Smooth muscle cell (in vitro differentiated cells): ENCODE data around the gene PWWP2B. TPM values are rescaled to one million over a fixed set of nuclear protein-coding genes. Genes with fewer than 3 reads are reported as not detected.

ENCODE experiments used
- DNase-seq: peaks from one replicate; lab custom pipeline; 2025; ENCODE audit not compliant: unreplicated experiment; lab: John Stamatoyannopoulos, UW
- H2AFZ ChIP-seq: fragments of 200-600 bp; sonication (generic); 2 replicates; pipeline ENCODE4 v1.6.0; 2016; ENCODE audit warnings: antibody characterized with exemption, low read depth, mild to moderate bottlenecking
- H3F3A ChIP-seq: fragments of 200-600 bp; sonication (generic); 2 replicates; pipeline ENCODE4 v1.6.0; 2017; ENCODE audit warnings: antibody characterized with exemption, low read depth
- H3K27ac ChIP-seq: fragments of 200-600 bp; sonication (generic); 2 replicates; pipeline ENCODE4 v1.5.1; 2016; ENCODE audit warnings: low read depth, mild to moderate bottlenecking
- H3K27me3 ChIP-seq: fragments of 200-600 bp; sonication (generic); 2 replicates; pipeline ENCODE4 v1.6.1; 2016; ENCODE audit warnings: low read depth, mild to moderate bottlenecking
- H3K36me3 ChIP-seq: fragments of 200-600 bp; sonication (generic); 2 replicates; pipeline ENCODE4 v1.5.1; 2016; ENCODE audit warnings: low read depth
- H3K4me1 ChIP-seq: fragments of 200-600 bp; sonication (generic); 2 replicates; pipeline ENCODE4 v1.5.1; 2016; ENCODE audit warnings: low read depth
- H3K4me2 ChIP-seq: fragments of 200-600 bp; sonication (generic); 2 replicates; pipeline ENCODE4 v1.6.0; 2016; ENCODE audit warnings: mild to moderate bottlenecking
- H3K4me3 ChIP-seq: fragments of 200-600 bp; sonication (generic); 2 replicates; pipeline ENCODE4 v1.5.1; 2016; ENCODE audit warnings: mild to moderate bottlenecking
- H3K79me2 ChIP-seq: fragments of 200-600 bp; sonication (generic); 2 replicates; pipeline ENCODE4 v1.6.0; 2016; ENCODE audit warnings: low read depth, mild to moderate bottlenecking
- H3K9ac ChIP-seq: fragments of 200-600 bp; sonication (generic); 2 replicates; pipeline ENCODE4 v1.6.0; 2016; ENCODE audit warnings: low read depth
- H3K9me3 ChIP-seq: fragments of 200-600 bp; sonication (generic); replicated peaks from 2 replicates; pipeline ENCODE4 v1.5.1; 2016; ENCODE audit warnings: low read depth
- H4K20me1 ChIP-seq: fragments of 200-600 bp; sonication (generic); 2 replicates; pipeline ENCODE4 v1.6.0; 2016; ENCODE audit warnings: low read depth
- WGBS: methylation state at CpG from one replicate; pipeline ENCODE4 v1.1.7; 2016; ENCODE audit warnings: low lambda C conversion rate; 5-methylcytosine and 5-hydroxymethylcytosine counted together
- polyA plus RNA-seq: library from polyadenylated mRNA; unstranded; fragments of >200 nt; fragmentation: Nextera tagmentation; extraction: Ambion mirVana; gene quantifications from 2 replicates; pipeline ENCODE4 v1.2.1, GENCODE V29; 2016
- total RNA-seq: library from RNA; depleted of rRNA; stranded (reverse); fragments of >200 nt; gene quantifications from 2 replicates; pipeline ENCODE4 v1.2.3, GENCODE V29; 2014
- TF ChIP-seq, protein P1 (sequence below): fragments of 200-600 bp; sonication (generic); IDR thresholded peaks from 2 replicates; pipeline ENCODE4 v1.5.1; 2017; ENCODE audit warnings: borderline replicate concordance, mild to moderate bottlenecking, antibody characterized with exemption; ENCODE audit not compliant: insufficient read depth, poor library complexity, severe bottlenecking

The PWWP2B gene
- total and polyA plus RNA-seq, 2 experiments from 2014 or later: 8.3 to 13.2 TPM

DNA sequence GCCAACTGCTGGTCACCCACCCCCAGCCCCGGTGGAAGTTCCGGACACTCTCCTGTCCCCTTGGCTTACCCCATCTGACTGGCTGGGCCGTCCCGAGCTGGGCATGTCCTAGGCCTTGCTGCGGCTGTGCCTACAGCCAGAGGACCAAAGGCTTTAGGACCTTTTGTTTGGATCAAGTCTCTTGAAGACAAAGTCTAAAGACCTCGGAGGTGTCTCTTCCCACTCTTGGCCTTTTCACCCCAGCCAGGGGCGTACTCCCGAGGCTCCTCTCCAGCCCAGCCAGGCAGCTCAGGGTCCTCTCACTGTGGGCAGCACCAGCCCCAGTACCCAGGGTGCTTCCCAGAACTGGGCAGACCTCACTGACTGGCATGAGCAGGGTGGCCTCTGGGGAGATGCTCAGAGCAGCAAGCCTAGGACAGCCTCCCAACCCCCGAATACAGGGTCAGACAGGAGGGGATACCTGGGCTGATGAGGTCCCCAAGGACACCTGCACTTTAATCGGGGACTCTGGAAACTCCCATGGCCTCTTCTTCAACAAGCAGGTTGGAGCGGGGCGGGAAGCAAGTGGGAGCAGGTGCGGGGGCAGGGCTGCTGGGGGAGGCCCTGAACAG, 2.7 kb upstream of the PWWP2B start:
- H3F3A ChIP-seq: peaks cover 8% of the 10 kb centered on the region
- WGBS: 96% methylated on average over 13 of the region's 13 CpGs
- H3K79me2 ChIP-seq: peaks cover 17% of the 10 kb centered on the region
- no peaks in the 10 kb centered on the region for H3K27me3 ChIP-seq
- TF ChIP-seq, protein P1, sequence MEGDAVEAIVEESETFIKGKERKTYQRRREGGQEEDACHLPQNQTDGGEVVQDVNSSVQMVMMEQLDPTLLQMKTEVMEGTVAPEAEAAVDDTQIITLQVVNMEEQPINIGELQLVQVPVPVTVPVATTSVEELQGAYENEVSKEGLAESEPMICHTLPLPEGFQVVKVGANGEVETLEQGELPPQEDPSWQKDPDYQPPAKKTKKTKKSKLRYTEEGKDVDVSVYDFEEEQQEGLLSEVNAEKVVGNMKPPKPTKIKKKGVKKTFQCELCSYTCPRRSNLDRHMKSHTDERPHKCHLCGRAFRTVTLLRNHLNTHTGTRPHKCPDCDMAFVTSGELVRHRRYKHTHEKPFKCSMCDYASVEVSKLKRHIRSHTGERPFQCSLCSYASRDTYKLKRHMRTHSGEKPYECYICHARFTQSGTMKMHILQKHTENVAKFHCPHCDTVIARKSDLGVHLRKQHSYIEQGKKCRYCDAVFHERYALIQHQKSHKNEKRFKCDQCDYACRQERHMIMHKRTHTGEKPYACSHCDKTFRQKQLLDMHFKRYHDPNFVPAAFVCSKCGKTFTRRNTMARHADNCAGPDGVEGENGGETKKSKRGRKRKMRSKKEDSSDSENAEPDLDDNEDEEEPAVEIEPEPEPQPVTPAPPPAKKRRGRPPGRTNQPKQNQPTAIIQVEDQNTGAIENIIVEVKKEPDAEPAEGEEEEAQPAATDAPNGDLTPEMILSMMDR: no peak
- peaks cover 12% of the 10 kb centered on the region for H4K20me1 ChIP-seq
- H3K4me2 ChIP-seq: no peak overlapping the region
- peaks cover 14% of the 10 kb centered on the region for H3K4me1 ChIP-seq
- no peak for DNase-seq
- no peak overlapping the region for H3K9ac ChIP-seq
- no peaks in the 10 kb centered on the region for H3K36me3 ChIP-seq
- no peak overlapping the region for H2AFZ ChIP-seq
- H3K27ac ChIP-seq: no peak overlapping the region
- H3K4me3 ChIP-seq: no peak overlapping the region
- H3K9me3 ChIP-seq: no peaks in the 10 kb centered on the region

DNA sequence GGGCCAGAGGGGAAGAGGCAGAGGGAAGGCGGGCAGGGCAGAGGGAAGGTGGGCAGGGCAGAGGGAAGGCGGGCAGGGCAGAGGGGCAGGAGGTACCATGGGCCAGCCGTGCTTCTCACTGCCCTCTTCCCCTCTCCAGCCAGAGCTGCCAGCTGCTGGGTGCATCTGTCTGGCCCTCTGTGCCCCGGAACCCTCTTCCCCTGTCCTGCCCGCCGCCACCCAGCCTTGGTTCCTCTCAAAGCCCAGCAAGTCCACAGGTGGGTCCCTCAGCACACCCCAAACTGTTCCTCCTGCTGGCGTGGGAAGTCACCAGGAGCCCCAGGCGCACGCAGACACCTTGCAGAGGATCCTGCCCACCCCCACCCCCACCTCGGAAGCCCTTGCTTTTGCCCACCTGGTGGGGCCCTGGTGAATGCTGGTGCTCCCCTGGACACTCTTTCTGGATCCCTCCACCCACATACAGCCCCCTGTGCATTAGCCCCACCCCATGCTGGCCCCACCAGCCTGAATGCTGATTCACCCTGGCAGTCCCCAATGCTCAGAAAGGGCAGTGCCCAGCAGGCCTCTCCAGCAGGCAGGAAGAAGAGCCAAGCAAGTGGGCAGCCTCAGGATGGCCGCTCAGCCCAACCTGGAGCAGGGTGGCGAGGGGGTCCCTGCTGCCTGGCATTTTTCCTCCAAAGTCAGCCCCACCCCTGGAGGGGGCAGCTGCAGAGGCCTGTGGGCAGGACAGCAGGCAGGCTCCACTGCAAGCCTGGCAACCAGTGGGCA, 1.9 kb upstream of the PWWP2B start:
- peak overlapping the region; percentile 98 for H3K4me2 ChIP-seq
- no peaks in the 10 kb centered on the region for H3K36me3 ChIP-seq
- TF ChIP-seq, protein P1: no peak
- H3K4me1 ChIP-seq: peaks cover 14% of the 10 kb centered on the region
- no peak overlapping the region for H2AFZ ChIP-seq
- H3K27me3 ChIP-seq: no peaks in the 10 kb centered on the region
- H3F3A ChIP-seq: peaks cover 8% of the 10 kb centered on the region
- H4K20me1 ChIP-seq: peaks cover 20% of the 10 kb centered on the region
- H3K4me3 ChIP-seq: no peak overlapping the region
- DNase-seq: no peak
- no peak overlapping the region for H3K9ac ChIP-seq
- no peaks in the 10 kb centered on the region for H3K9me3 ChIP-seq
- H3K79me2 ChIP-seq: peaks cover 26% of the 10 kb centered on the region
- peak overlapping the region; percentile 71 for H3K27ac ChIP-seq
- 93% methylated on average over 10 of the region's 12 CpGs for WGBS

DNA sequence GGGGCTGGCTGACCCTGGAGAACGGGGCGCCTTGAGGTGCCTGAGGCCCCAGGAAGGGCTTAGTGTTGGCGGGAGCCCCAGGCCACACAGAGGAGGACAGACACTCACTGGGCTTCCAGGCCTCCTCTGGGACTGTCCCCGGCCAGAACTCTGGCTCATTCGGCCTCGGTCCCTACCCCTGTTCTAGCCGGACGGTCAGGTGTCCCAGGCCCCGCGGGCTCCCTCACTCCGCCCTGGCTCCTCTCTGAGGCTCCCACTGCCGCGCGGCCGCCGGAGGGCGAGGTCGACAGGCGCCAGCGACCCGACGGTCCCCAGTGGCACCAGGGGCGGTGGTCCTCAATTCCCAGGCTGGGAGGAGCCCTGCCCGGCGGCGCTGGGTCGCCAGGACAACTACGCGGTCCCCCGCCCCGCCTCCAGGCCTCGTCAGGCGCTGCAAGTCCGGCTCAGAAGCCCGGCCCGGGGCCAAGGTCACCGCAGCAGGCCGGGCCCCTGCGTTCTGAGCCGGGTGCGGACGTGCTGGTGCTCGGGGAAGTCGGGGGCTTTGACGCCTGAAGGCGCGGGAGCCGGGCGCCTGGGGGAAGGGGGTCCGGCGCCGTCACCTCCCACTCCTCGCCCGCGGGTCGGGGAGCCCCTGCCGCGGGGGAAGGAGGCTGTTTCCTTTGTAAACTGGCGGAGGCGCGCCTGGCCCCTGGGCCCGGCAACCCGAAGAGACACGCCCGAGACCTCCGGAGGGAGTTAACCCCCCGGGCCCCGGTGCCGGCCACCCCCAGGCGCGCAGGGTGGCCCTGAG, 1.1 kb upstream of the PWWP2B start:
- Histone ChIP-seq H3K79me2 (peaks cover 33% of the 10 kb centered on the region), H3K27me3 (no peaks in the 10 kb centered on the region), H3K9ac (peak overlapping the region; percentile 73), H3F3A (peaks cover 8% of the 10 kb centered on the region), H3K36me3 (no peaks in the 10 kb centered on the region), H4K20me1 (peaks cover 28% of the 10 kb centered on the region), H3K9me3 (no peaks in the 10 kb centered on the region), H3K4me3 (peak overlapping the region; percentile 60), H2AFZ (no peak overlapping the region), H3K27ac (peak overlapping the region; percentile 71), H3K4me1 (peaks cover 14% of the 10 kb centered on the region), H3K4me2 (peak overlapping the region; percentile 98)
- 14% methylated on average over 49 of the region's 71 CpGs for WGBS
- TF ChIP-seq, protein P1: no peak
- no peak for DNase-seq
